Measurements from ENCODE around the gene ZNF423.

DNA sequence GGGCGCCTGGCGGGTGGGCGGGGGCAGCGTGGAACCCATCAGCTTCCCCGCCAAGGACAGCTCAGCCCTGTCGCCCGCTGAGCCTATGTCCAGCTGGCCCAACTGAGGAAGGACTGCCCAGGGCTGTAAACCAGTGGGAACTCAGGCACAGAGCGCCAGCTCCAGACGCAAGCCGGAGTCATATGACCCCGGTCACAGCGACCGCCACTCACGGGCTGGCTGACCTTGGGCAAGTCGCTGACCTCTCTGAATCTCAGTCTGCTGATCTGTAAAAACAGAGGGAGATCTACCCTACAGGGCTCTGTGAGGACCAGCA is 312.3 kb downstream of the ZNF423 start:
- TF ChIP-seq POLR2A (IDR thresholded peaks at IDR 0.05; ENCODE audit: low read depth, low read length) (no peak), POLR2AphosphoS5 (IDR thresholded peaks at IDR 0.05; ENCODE audit: low read depth, low read length) (no peak), SPI1 (IDR thresholded peaks at IDR 0.05; ENCODE audit: low read depth, low read length) (no peak)

Data from GM12891 (cell line).